ENCODE results near the gene TLCD4.
A peak's percentile ranks its signal among the peaks of the same experiment; 100 is the strongest.

The TLCD4 gene

GRCh38 chr1:95117207-95118066 is at the start of gene TLCD4:
Gene TLCD4 (plus strand): TSS chr1:95117355. CDS start chr1:95143902, 26,547 bp downstream.
- in situ Hi-C loops (cut with MboI; ENCODE audit: low sequenced_read_pairs, unreplicated experiment): no loop called here
- DNase-seq (ENCODE audit: low spot score): peak; percentile 59

GRCh38 chr1:95067568-95067967 is 49.6 kb upstream of the TLCD4 start:
- in situ Hi-C loops (cut with MboI; ENCODE audit: low sequenced_read_pairs, unreplicated experiment): no loop called here
- no peak for DNase-seq (ENCODE audit: low spot score)
- no peak for TF ChIP-seq CTCF (IDR thresholded peaks at IDR 0.05; ENCODE audit: borderline replicate concordance, control extremely low read depth, extremely low read depth, insufficient read depth, missing control alignments)

More at GRCh38 chr1:95117207-95118066, at the start of gene TLCD4:
- TF ChIP-seq CTCF (IDR thresholded peaks at IDR 0.05; ENCODE audit: borderline replicate concordance, control extremely low read depth, extremely low read depth, insufficient read depth, missing control alignments): no peak

- TF ChIP-seq CTCF (IDR thresholded peaks at IDR 0.05; ENCODE audit: borderline replicate concordance, control extremely low read depth, extremely low read depth, insufficient read depth, missing control alignments): no peak
Observed at GRCh38 chr1:95068956-95069709, 48.0 kb upstream of the TLCD4 start.

GRCh38 chr1:95069710-95070093 is 47.5 kb upstream of the TLCD4 start:
- in situ Hi-C loops (cut with MboI; ENCODE audit: low sequenced_read_pairs, unreplicated experiment): no loop called here
- DNase-seq (ENCODE audit: low spot score): no peak
- no peak for TF ChIP-seq CTCF (IDR thresholded peaks at IDR 0.05; ENCODE audit: borderline replicate concordance, control extremely low read depth, extremely low read depth, insufficient read depth, missing control alignments)

More at GRCh38 chr1:95068956-95069709, 48.0 kb upstream of the TLCD4 start:
- in situ Hi-C loops (cut with MboI; ENCODE audit: low sequenced_read_pairs, unreplicated experiment): no loop called here
- no peak for DNase-seq (ENCODE audit: low spot score)

- no peak for TF ChIP-seq CTCF (IDR thresholded peaks at IDR 0.05; ENCODE audit: borderline replicate concordance, control extremely low read depth, extremely low read depth, insufficient read depth, missing control alignments)
- DNase-seq (ENCODE audit: low spot score): no peak
- in situ Hi-C loops (cut with MboI; ENCODE audit: low sequenced_read_pairs, unreplicated experiment): no loop called here
Observed at GRCh38 chr1:95071539-95071938, 45.6 kb upstream of the TLCD4 start.

- no peak for TF ChIP-seq CTCF (IDR thresholded peaks at IDR 0.05; ENCODE audit: borderline replicate concordance, control extremely low read depth, extremely low read depth, insufficient read depth, missing control alignments)
- no peak for DNase-seq (ENCODE audit: low spot score)
- in situ Hi-C loops (cut with MboI; ENCODE audit: low sequenced_read_pairs, unreplicated experiment): no loop called here
Observed at GRCh38 chr1:95072117-95072516, 45.0 kb upstream of the TLCD4 start.

Data from GM13976 (cell line).